Osteoblast (primary cell): Measurements from ENCODE around the gene NDUFAB1. TPM values are rescaled to one million over a fixed set of nuclear protein-coding genes. Genes with fewer than 3 reads are reported as not detected.

ENCODE experiments used
- DNase-seq: peaks from one replicate; pipeline ENCODE4 v3.0.0; 2011; ENCODE audit warnings: low spot score, mixed read lengths; ENCODE audit not compliant: insufficient read length; ENCODE audit errors: missing footprints
- H2AFZ ChIP-seq: 2 replicates; pipeline ENCODE4 v1.6.0; 2011; ENCODE audit warnings: mild to moderate bottlenecking, low read length
- H3K27ac ChIP-seq: 2 replicates; pipeline ENCODE4 v1.5.1; 2011; ENCODE audit warnings: mild to moderate bottlenecking, low read depth, low read length, moderate library complexity
- H3K27me3 ChIP-seq: 2 replicates; pipeline ENCODE4 v1.6.0; 2012; ENCODE audit warnings: mild to moderate bottlenecking, control low read depth, inconsistent platforms, low read length, moderate library complexity; ENCODE audit not compliant: insufficient read depth
- H3K36me3 ChIP-seq: 2 replicates; pipeline ENCODE4 v1.5.1; 2011; ENCODE audit warnings: mild to moderate bottlenecking, low read length, control low read depth, moderate library complexity; ENCODE audit not compliant: insufficient read depth
- H3K4me1 ChIP-seq: 2 replicates; pipeline ENCODE4 v1.5.1; 2011; ENCODE audit warnings: mild to moderate bottlenecking, low read length, control low read depth, moderate library complexity; ENCODE audit not compliant: insufficient read depth
- H3K4me2 ChIP-seq: 2 replicates; pipeline ENCODE4 v1.6.0; 2011; ENCODE audit warnings: mild to moderate bottlenecking, low read length; ENCODE audit not compliant: insufficient read depth
- H3K4me3 ChIP-seq: fragments of 200-600 bp; sonication (generic); 3 replicates; pipeline ENCODE4 v1.5.1; 2012; ENCODE audit warnings: mild to moderate bottlenecking, low read length, inconsistent platforms; ENCODE audit not compliant: insufficient read depth
- H3K79me2 ChIP-seq: 2 replicates; pipeline ENCODE4 v1.6.0; 2012; ENCODE audit warnings: mild to moderate bottlenecking, low read length, control low read depth, inconsistent platforms; ENCODE audit not compliant: insufficient read depth
- H3K9me3 ChIP-seq: 2 replicates; pipeline ENCODE4 v1.5.1; 2011; ENCODE audit warnings: low read depth, low read length, control low read depth
- H4K20me1 ChIP-seq: 2 replicates; pipeline ENCODE4 v1.6.0; 2012; ENCODE audit warnings: mild to moderate bottlenecking, low read length, control low read depth; ENCODE audit not compliant: insufficient read depth
- total RNA-seq: library from RNA; depleted of rRNA; stranded (reverse); fragments of >200 nt; gene quantifications from 2 replicates; pipeline ENCODE4 v1.2.3, GENCODE V29; 2012
- TF ChIP-seq, protein P1 (sequence below): IDR thresholded peaks from 2 replicates; pipeline ENCODE4 v1.5.1; 2011; ENCODE audit warnings: mild to moderate bottlenecking, low read depth, low read length, moderate library complexity; ENCODE audit errors: extremely low read depth

NDUFAB1 gene
- total RNA-seq, 1 donor: 43.1 TPM

DNA sequence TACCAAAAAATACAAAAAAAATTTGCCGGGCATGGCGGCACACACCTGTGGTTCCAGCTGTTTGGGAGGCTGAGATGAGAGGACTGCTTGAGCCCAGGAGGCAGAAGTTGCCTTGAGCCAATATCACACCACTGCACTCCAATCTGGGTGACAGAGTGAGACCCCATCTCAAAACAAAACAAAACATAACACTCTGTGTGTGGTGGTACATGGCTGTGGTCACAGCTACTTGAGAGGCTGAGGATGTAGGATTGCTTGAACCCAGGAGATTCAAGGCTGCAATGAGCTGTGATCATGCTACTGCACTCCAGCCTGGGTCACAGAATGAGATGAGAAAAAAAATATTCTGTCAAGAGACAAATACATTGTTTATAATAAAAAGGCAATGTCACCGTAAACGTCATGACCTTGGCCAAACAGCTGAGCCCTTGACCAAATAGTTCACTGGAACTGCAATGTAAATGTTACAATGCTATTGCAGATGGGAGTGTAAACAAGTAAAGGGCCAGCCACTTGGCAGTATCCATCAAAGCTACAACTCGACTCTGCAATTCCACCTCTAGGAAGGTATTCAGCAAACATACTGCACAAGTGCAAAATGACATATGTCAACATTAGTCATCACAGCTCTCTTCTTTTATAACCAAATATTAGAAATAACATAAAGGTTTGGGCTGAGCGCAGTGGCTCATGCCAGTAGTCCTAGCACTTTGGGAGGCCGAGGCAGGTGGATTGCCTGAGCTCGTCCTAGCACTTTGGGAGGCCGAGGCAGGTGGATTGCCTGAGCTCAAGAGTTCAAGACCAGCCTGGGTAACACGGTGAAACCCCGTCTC is 55.9 kb downstream of the NDUFAB1 start:
- H3K27ac ChIP-seq: no peak overlapping the region
- no peak overlapping the region for H3K4me3 ChIP-seq
- H3K79me2 ChIP-seq: no peaks in the 10 kb centered on the region
- H3K9me3 ChIP-seq: no peaks in the 10 kb centered on the region
- DNase-seq: no peak
- H4K20me1 ChIP-seq: no peaks in the 10 kb centered on the region
- H3K27me3 ChIP-seq: no peaks in the 10 kb centered on the region
- TF ChIP-seq, protein P1, sequence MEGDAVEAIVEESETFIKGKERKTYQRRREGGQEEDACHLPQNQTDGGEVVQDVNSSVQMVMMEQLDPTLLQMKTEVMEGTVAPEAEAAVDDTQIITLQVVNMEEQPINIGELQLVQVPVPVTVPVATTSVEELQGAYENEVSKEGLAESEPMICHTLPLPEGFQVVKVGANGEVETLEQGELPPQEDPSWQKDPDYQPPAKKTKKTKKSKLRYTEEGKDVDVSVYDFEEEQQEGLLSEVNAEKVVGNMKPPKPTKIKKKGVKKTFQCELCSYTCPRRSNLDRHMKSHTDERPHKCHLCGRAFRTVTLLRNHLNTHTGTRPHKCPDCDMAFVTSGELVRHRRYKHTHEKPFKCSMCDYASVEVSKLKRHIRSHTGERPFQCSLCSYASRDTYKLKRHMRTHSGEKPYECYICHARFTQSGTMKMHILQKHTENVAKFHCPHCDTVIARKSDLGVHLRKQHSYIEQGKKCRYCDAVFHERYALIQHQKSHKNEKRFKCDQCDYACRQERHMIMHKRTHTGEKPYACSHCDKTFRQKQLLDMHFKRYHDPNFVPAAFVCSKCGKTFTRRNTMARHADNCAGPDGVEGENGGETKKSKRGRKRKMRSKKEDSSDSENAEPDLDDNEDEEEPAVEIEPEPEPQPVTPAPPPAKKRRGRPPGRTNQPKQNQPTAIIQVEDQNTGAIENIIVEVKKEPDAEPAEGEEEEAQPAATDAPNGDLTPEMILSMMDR: no peak
- H3K36me3 ChIP-seq: peaks cover 48% of the 10 kb centered on the region
- H2AFZ ChIP-seq: no peak overlapping the region
- H3K4me1 ChIP-seq: peaks cover 20% of the 10 kb centered on the region
- no peak overlapping the region for H3K4me2 ChIP-seq

DNA sequence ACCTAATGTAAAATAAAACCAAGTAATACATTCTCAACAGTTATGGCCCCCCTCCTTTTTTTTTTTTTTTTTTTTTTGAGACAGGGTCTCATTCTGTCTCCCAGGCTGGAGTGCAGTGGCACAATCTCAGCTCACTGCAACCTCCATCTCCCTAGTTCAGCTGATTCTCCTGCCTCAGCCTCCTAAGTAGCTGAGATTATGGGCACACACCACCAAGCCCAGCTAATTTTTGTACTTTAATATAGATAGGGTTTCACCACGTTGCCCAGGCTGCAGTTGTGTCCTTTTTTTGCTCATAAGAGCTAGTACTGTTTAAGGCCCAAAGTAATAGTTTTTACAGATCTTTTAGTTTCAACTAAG is 57.2 kb downstream of the NDUFAB1 start:
- Histone ChIP-seq H3K27me3 (no peaks in the 10 kb centered on the region), H3K4me2 (no peak overlapping the region), H3K4me3 (no peak overlapping the region), H2AFZ (no peak overlapping the region), H3K27ac (peak overlapping the region; percentile 50), H3K79me2 (no peaks in the 10 kb centered on the region), H4K20me1 (no peaks in the 10 kb centered on the region), H3K4me1 (peaks cover 22% of the 10 kb centered on the region), H3K9me3 (no peaks in the 10 kb centered on the region), H3K36me3 (peaks cover 54% of the 10 kb centered on the region)
- TF ChIP-seq, protein P1: no peak
- DNase-seq: no peak

DNA sequence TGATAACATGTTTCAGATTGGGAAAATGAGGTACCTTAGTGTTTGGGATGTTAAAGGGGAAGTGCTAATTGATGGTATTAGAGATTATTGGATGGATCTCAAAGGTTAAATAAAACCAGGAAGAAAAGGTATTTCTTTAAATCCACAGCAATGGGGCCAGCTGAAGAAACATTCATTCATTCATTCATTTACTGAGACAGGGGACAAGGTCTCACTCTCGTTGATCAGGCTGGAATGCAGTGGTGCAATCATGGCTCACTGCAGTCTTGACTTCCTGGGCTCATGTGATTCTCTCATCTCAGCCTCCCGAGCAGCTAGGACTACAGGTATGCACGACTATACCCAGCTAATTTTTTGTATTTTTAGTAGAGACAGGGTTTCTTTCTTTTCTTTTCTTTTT is 58.7 kb downstream of the NDUFAB1 start:
- no peaks in the 10 kb centered on the region for H3K79me2 ChIP-seq
- H4K20me1 ChIP-seq: no peaks in the 10 kb centered on the region
- H3K9me3 ChIP-seq: no peaks in the 10 kb centered on the region
- no peak for DNase-seq
- H3K4me3 ChIP-seq: no peak overlapping the region
- no peak overlapping the region for H3K4me2 ChIP-seq
- H3K27ac ChIP-seq: no peak overlapping the region
- H3K4me1 ChIP-seq: peaks cover 22% of the 10 kb centered on the region
- no peak overlapping the region for H2AFZ ChIP-seq
- H3K36me3 ChIP-seq: peaks cover 63% of the 10 kb centered on the region
- no peaks in the 10 kb centered on the region for H3K27me3 ChIP-seq
- TF ChIP-seq, protein P1: no peak

DNA sequence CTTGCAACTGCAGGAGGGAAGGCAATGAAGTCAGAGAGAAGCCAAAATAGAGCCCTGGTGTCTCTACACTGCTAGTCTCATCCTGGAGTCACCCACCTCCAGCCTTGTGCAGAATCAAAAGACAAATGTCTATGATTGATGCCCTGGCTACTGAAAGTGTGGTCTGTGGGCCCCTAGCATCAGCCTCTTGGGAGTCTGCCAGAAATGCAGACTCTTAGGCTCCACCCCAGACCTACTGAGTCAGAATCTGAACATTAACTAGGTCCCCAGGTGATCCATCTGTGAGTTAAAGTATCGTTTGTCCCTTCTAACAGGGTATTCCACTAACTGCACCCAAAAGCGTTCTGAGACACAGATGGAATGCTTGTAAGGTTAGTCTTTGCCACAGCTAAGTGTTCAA is 60.2 kb downstream of the NDUFAB1 start:
- no peak for DNase-seq
- TF ChIP-seq, protein P1: no peak

More for the DNA sequence above, 60.2 kb downstream of the NDUFAB1 start:
- H3K36me3 ChIP-seq: peaks cover 63% of the 10 kb centered on the region
- peaks cover 22% of the 10 kb centered on the region for H3K4me1 ChIP-seq
- peak overlapping the region; percentile 37 for H3K4me2 ChIP-seq
- H3K27me3 ChIP-seq: no peaks in the 10 kb centered on the region
- no peaks in the 10 kb centered on the region for H3K9me3 ChIP-seq
- no peak overlapping the region for H3K4me3 ChIP-seq
- no peaks in the 10 kb centered on the region for H4K20me1 ChIP-seq
- no peak overlapping the region for H2AFZ ChIP-seq
- H3K79me2 ChIP-seq: no peaks in the 10 kb centered on the region
- H3K27ac ChIP-seq: no peak overlapping the region
